ENCODE measurements around the gene PSMB7.
A peak's percentile ranks its signal among the peaks of the same experiment; 100 is the strongest.
"Not testable (repeated sequence)": the region's sequence is repeated elsewhere in the genome, so short reads cannot be mapped to it uniquely, and the experiment has no call there.

PSMB7 gene

GRCh38 chr9:124442826-124443225 is 27.6 kb upstream of the PSMB7 start:
- DNase-seq = no peak

GRCh38 chr9:124442379-124442778 is 27.1 kb upstream of the PSMB7 start:
- no peak for DNase-seq

GRCh38 chr9:124441291-124441690 is 26.0 kb upstream of the PSMB7 start:
- no peak for DNase-seq

GRCh38 chr9:124440786-124441185 is 25.5 kb upstream of the PSMB7 start:
- DNase-seq = no peak

GRCh38 chr9:124439686-124440243 is 24.5 kb upstream of the PSMB7 start:
- DNase-seq = no peak

GRCh38 chr9:124439086-124439485 is 23.8 kb upstream of the PSMB7 start:
- DNase-seq = no peak

GRCh38 chr9:124438091-124438490 is 22.8 kb upstream of the PSMB7 start:
- DNase-seq = no peak

GRCh38 chr9:124437086-124437485 is 21.8 kb upstream of the PSMB7 start:
- DNase-seq = no peak

GRCh38 chr9:124436320-124436719 is 21.1 kb upstream of the PSMB7 start:
- no peak for DNase-seq

GRCh38 chr9:124429530-124429867 is 14.3 kb upstream of the PSMB7 start:
- DNase-seq = no peak

- DNase-seq = no peak
These were observed 13.7 kb upstream of the PSMB7 start for GRCh38 chr9:124428751-124429529.

- DNase-seq = no peak
These were observed 12.0 kb upstream of the PSMB7 start for GRCh38 chr9:124427281-124427680.

GRCh38 chr9:124426361-124426760 is 11.1 kb upstream of the PSMB7 start:
- DNase-seq = no peak

GRCh38 chr9:124425733-124426132 is 10.5 kb upstream of the PSMB7 start:
- not testable (repeated sequence) for DNase-seq

GRCh38 chr9:124423591-124423990 is 8.3 kb upstream of the PSMB7 start:
- DNase-seq = peak in 1 of 2 donors; percentile 19

GRCh38 chr9:124423155-124423554 is 7.9 kb upstream of the PSMB7 start:
- no peak for DNase-seq

GRCh38 chr9:124420991-124421543 is 5.8 kb upstream of the PSMB7 start:
- DNase-seq = no peak

- DNase-seq = no peak
These were observed 4.7 kb upstream of the PSMB7 start for GRCh38 chr9:124419832-124420489.

GRCh38 chr9:124415852-124416484 is 726 bp upstream of the PSMB7 start:
- no peak for DNase-seq

- DNase-seq = no peak
These were observed 630 bp downstream of the PSMB7 start for GRCh38 chr9:124414612-124415011.

- DNase-seq = no peak
These were observed 3.0 kb downstream of the PSMB7 start for GRCh38 chr9:124412228-124412575.

GRCh38 chr9:124411514-124412227 is 3.6 kb downstream of the PSMB7 start:
- DNase-seq = peak; percentile 40 to 42
